IPS-18a (cell line): ENCODE measurements around the gene SLC13A1.

Source experiments
- H3K27ac ChIP-seq: one replicate; pipeline ENCODE4 v1.5.1; 2013; ENCODE audit warnings: low read length
- H3K27me3 ChIP-seq: one replicate; pipeline ENCODE4 v1.6.1; 2013; ENCODE audit warnings: mild to moderate bottlenecking, low read length; ENCODE audit not compliant: control insufficient read depth, insufficient read depth
- H3K36me3 ChIP-seq: one replicate; pipeline ENCODE4 v1.6.1; 2013; ENCODE audit warnings: low read depth, low read length; ENCODE audit not compliant: control insufficient read depth
- H3K4me1 ChIP-seq: one replicate; pipeline ENCODE4 v1.6.1; 2013; ENCODE audit warnings: low read depth, low read length; ENCODE audit not compliant: control insufficient read depth
- H3K4me3 ChIP-seq: one replicate; pipeline ENCODE4 v1.5.1; 2013; ENCODE audit warnings: low read length
- H3K9ac ChIP-seq: one replicate; pipeline ENCODE4 v1.6.1; 2013; ENCODE audit warnings: mild to moderate bottlenecking, low read length, moderate library complexity
- H3K9me3 ChIP-seq: one replicate; pipeline ENCODE4 v1.6.1; 2013; ENCODE audit warnings: low read depth, low read length; ENCODE audit not compliant: control insufficient read depth

Gene SLC13A1

GRCh38 chr7:123216825-123217224 lies 17.1 kb upstream of the SLC13A1 start:
- Histone ChIP-seq H3K4me1 (no peaks in the 10 kb centered on the region), H3K4me3 (no peak overlapping the region), H3K27ac (no peak overlapping the region), H3K9me3 (peaks cover 17% of the 10 kb centered on the region), H3K27me3 (no peaks in the 10 kb centered on the region), H3K36me3 (no peaks in the 10 kb centered on the region), H3K9ac (no peak overlapping the region)

DNA sequence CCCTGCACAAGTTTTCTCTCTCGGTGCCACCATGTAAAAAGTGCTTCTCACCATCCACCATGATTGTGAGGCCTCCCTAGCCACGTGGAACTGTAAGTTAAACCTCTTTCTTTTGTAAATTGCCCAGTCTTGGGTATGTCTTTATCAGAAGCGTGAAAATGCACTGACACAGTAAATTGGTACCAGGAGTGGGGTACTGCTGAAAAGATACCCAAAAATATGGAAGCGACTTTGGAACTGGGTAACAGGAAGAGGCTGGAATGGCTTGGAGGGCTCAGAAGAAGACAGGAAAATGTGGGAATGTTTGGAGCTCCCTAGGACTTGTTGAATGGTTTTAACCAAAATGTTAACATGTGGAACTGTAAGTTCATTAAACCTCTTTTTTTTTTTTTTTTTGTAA lies 15.6 kb upstream of the SLC13A1 start:
- H3K4me1 ChIP-seq = peaks cover 7% of the 10 kb centered on the region
- no peak overlapping the region for H3K27ac ChIP-seq
- H3K36me3 ChIP-seq = no peaks in the 10 kb centered on the region
- H3K9ac ChIP-seq = no peak overlapping the region
- H3K9me3 ChIP-seq = peaks cover 17% of the 10 kb centered on the region
- no peak overlapping the region for H3K4me3 ChIP-seq
- H3K27me3 ChIP-seq = no peaks in the 10 kb centered on the region

GRCh38 chr7:123211545-123211944 lies 11.8 kb upstream of the SLC13A1 start:
- Histone ChIP-seq H3K36me3 (no peaks in the 10 kb centered on the region), H3K9me3 (peaks cover 17% of the 10 kb centered on the region), H3K9ac (no peak overlapping the region), H3K27me3 (no peaks in the 10 kb centered on the region), H3K4me3 (no peak overlapping the region), H3K4me1 (peaks cover 10% of the 10 kb centered on the region), H3K27ac (no peak overlapping the region)

DNA sequence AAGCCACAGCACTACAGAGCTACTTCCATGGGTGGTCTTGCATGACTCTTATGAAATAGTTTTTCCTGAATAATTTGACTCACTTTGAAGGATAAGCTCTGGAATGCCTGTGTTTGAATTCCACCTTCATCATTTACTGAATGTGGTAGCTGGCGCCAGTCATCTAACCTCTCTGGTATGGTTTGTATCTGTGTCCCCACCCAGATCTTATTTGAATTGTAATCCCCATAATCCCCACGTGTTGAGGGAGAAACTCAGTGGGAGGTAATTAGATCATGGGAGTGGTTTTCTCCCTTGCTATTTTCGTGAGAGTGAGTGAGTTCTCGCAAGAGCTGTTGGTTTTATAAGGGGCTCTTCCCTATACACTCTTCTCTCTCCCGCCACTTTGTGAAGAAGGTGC lies 11.2 kb upstream of the SLC13A1 start:
- no peak overlapping the region for H3K9ac ChIP-seq
- H3K27ac ChIP-seq = no peak overlapping the region
- H3K4me1 ChIP-seq = peaks cover 10% of the 10 kb centered on the region
- H3K9me3 ChIP-seq = peaks cover 16% of the 10 kb centered on the region
- H3K4me3 ChIP-seq = no peak overlapping the region
- no peaks in the 10 kb centered on the region for H3K27me3 ChIP-seq
- no peaks in the 10 kb centered on the region for H3K36me3 ChIP-seq

GRCh38 chr7:123209786-123210185 lies 10.0 kb upstream of the SLC13A1 start:
- Histone ChIP-seq H3K4me3 (no peak overlapping the region), H3K36me3 (no peaks in the 10 kb centered on the region), H3K4me1 (peaks cover 10% of the 10 kb centered on the region), H3K27ac (no peak overlapping the region), H3K9ac (no peak overlapping the region), H3K9me3 (peaks cover 5% of the 10 kb centered on the region), H3K27me3 (no peaks in the 10 kb centered on the region)

DNA sequence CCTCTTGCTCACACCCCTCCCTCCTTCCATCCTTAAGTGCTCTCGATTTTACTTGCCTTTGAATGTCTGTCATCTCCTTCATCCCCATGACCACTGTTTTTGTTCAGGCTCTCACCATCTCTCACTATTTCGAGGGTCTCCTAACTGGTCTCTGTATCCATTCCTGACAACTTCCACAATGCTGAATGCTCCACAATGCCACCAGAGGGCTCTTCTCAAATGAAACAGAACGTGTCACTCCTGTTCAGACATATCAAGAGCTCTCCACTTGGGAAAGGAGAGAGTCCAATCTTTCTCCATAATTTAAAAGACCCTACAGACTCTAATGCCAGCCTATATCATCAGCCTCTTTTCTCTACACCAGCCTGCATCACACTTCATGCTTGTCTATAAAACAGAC lies 9.0 kb upstream of the SLC13A1 start:
- no peaks in the 10 kb centered on the region for H3K36me3 ChIP-seq
- H3K4me1 ChIP-seq = peaks cover 10% of the 10 kb centered on the region
- no peaks in the 10 kb centered on the region for H3K9me3 ChIP-seq
- no peak overlapping the region for H3K9ac ChIP-seq
- H3K27ac ChIP-seq = no peak overlapping the region
- H3K27me3 ChIP-seq = no peaks in the 10 kb centered on the region
- H3K4me3 ChIP-seq = no peak overlapping the region

DNA sequence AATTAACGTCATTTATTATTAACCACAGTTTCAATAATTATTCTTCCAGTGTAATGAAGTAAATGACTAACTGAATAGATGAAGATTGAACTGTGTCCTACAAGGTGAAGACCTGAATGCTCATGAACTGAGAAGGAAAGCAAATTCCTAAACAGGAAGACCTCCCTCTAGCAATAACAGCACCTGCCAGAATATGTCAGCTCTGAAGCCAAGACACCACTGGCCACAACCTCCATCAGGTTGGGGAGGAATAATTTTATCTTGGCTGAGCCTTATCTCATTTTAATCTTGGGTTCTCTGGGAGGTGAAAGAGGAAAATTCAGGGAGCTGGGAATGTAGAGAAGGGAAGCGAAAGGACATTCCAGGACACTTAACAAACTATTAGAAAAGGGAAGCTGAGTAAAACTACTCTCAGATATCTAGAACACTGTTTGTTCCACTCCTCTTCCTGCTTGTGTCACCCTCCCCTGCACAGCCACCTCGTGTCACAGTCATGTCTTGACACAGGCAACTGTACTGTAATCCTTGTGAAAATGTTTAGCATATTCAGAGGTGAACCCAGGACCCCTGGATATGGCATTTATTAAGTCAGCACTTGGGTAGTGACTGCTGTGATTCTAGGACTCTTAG lies 4.6 kb upstream of the SLC13A1 start:
- Histone ChIP-seq H3K9me3 (no peaks in the 10 kb centered on the region), H3K27ac (no peak overlapping the region), H3K27me3 (no peaks in the 10 kb centered on the region), H3K9ac (no peak overlapping the region), H3K4me3 (no peak overlapping the region), H3K4me1 (no peaks in the 10 kb centered on the region), H3K36me3 (no peaks in the 10 kb centered on the region)

DNA sequence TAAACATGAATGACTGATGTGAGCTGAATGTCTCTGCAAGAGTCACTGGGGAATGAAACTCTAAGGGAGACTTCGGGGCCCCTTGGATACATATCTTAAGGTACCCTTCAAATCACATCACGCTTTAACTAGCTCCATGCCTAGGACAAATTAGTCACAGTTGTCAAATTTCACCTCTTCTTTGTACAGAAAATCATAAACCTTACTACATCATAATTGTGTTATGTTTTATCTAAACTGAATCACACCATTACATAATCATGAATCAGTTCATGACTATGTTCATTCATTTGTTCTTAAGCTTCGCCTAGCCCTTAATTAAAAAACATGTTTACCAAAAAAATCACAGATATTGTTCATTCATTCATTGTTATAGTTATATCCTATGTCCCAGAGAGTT lies 2.1 kb upstream of the SLC13A1 start:
- Histone ChIP-seq H3K4me3 (no peak overlapping the region), H3K9me3 (no peaks in the 10 kb centered on the region), H3K27me3 (no peaks in the 10 kb centered on the region), H3K4me1 (no peaks in the 10 kb centered on the region), H3K36me3 (no peaks in the 10 kb centered on the region), H3K27ac (no peak overlapping the region), H3K9ac (no peak overlapping the region)

- Histone ChIP-seq H3K27me3 (no peaks in the 10 kb centered on the region), H3K36me3 (no peaks in the 10 kb centered on the region), H3K9ac (no peak overlapping the region), H3K9me3 (no peaks in the 10 kb centered on the region), H3K27ac (no peak overlapping the region), H3K4me1 (no peaks in the 10 kb centered on the region), H3K4me3 (no peak overlapping the region)
Observed at GRCh38 chr7:123198668-123199652, 809 bp downstream of the SLC13A1 start.

GRCh38 chr7:123198111-123198510 lies 1.7 kb downstream of the SLC13A1 start:
- Histone ChIP-seq H3K4me1 (no peaks in the 10 kb centered on the region), H3K36me3 (no peaks in the 10 kb centered on the region), H3K4me3 (no peak overlapping the region), H3K9me3 (no peaks in the 10 kb centered on the region), H3K27me3 (no peaks in the 10 kb centered on the region), H3K9ac (no peak overlapping the region), H3K27ac (no peak overlapping the region)

- H3K9ac ChIP-seq = no peak overlapping the region
- H3K4me1 ChIP-seq = no peaks in the 10 kb centered on the region
Observed at GRCh38 chr7:123193235-123193634, 6.5 kb downstream of the SLC13A1 start.

GRCh38 chr7:123191132-123191531 lies 8.6 kb downstream of the SLC13A1 start:
- Histone ChIP-seq H3K4me1 (no peaks in the 10 kb centered on the region), H3K9ac (no peak overlapping the region), H3K36me3 (no peaks in the 10 kb centered on the region), H3K9me3 (peaks cover 4% of the 10 kb centered on the region), H3K27me3 (no peaks in the 10 kb centered on the region), H3K4me3 (no peak overlapping the region), H3K27ac (no peak overlapping the region)

More at GRCh38 chr7:123193235-123193634, 6.5 kb downstream of the SLC13A1 start:
- Histone ChIP-seq H3K27ac (no peak overlapping the region), H3K4me3 (no peak overlapping the region), H3K27me3 (no peaks in the 10 kb centered on the region), H3K36me3 (no peaks in the 10 kb centered on the region), H3K9me3 (no peaks in the 10 kb centered on the region)
